Measurements from ENCODE around the gene IGF2BP1. TPM values are rescaled to one million over a fixed set of nuclear protein-coding genes. Genes with fewer than 3 reads are reported as not detected.
A peak's percentile ranks its signal among the peaks of the same experiment; 100 is the strongest.

IGF2BP1 gene
- total RNA-seq, 1 experiment from 2014 or later = 1.3 TPM

DNA sequence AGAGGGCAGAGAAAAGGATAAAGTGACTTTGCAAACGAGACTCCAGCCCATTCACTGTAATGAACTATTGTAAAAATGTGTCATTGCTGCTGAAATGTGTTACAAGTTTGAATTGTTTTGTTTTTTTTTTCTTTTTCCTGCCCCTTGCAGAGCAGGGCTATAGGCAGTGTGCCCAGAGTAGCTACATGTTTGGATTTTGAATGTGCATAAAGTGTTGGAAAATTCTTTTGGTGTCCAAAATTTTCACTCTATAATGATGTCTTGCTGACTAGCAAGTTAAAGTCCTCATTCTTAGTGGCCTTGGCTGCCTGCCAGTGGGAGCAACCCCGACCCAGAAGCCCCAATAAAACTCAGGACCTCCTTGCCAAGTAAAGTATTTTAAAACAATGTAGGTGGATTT is 66.5 kb downstream of the IGF2BP1 start:
- Histone ChIP-seq H3K4me1 (ENCODE audit: insufficient read depth, low read length) (peaks cover 5% of the 10 kb centered on the region; the same call in 1 of the 2 replicates), H3F3A (ENCODE audit: low read length, unreplicated experiment) (no peaks in the 10 kb centered on the region), H3K9me3 (ENCODE audit: low read length) (no peaks in the 10 kb centered on the region), H3K36me3 (ENCODE audit: low read depth, low read length) (no peaks in the 10 kb centered on the region), H3K79me2 (ENCODE audit: low read length) (no peaks in the 10 kb centered on the region), H3K27me3 (ENCODE audit: low read length) (no peaks in the 10 kb centered on the region), H3K9me2 (replicated peaks; ENCODE audit: low read length) (no peaks in the 10 kb centered on the region), H3K4me2 (ENCODE audit: low read length) (no peak overlapping the region), H3K9ac (ENCODE audit: low read length) (no peak overlapping the region), H2AFZ (ENCODE audit: low read length) (no peak overlapping the region), H3K27ac (ENCODE audit: low read length) (no peak overlapping the region), H3K4me3 (ENCODE audit: low read length) (no peak overlapping the region), H4K20me1 (ENCODE audit: low read length) (no peaks in the 10 kb centered on the region)
- ChIA-PET POLR2A (ENCODE audit: unreplicated experiment) (interaction anchor here (0.6 kb wide), 1 partner anchor 262 kb away, joined by 3 read pairs; no protein-coding TSS in a partner anchor), CTCF (no interaction called here)
- intact Hi-C loops (cut with micrococcal nuclease) = no loop called here
- no TSS peak for BruUV-seq (replicated peaks)
- no peak for ATAC-seq
- TF ChIP-seq EZH2phosphoT487 (IDR thresholded peaks at IDR 0.05; ENCODE audit: borderline replicate concordance, low read length) = no peak
- no peak for DNase-seq

- Histone ChIP-seq H3K9me2 (replicated peaks; ENCODE audit: low read length) (no peaks in the 10 kb centered on the region), H4K20me1 (ENCODE audit: low read length) (no peaks in the 10 kb centered on the region), H3K9ac (ENCODE audit: low read length) (no peak overlapping the region), H3K27me3 (ENCODE audit: low read length) (no peaks in the 10 kb centered on the region), H3F3A (ENCODE audit: low read length, unreplicated experiment) (no peaks in the 10 kb centered on the region), H3K79me2 (ENCODE audit: low read length) (no peaks in the 10 kb centered on the region), H3K4me1 (ENCODE audit: insufficient read depth, low read length) (peaks cover 10% of the 10 kb centered on the region; the same call in 1 of the 2 replicates), H3K4me3 (ENCODE audit: low read length) (no peak overlapping the region), H3K27ac (ENCODE audit: low read length) (no peak overlapping the region), H3K36me3 (ENCODE audit: low read depth, low read length) (no peaks in the 10 kb centered on the region), H3K4me2 (ENCODE audit: low read length) (no peak overlapping the region), H2AFZ (ENCODE audit: low read length) (no peak overlapping the region), H3K9me3 (ENCODE audit: low read length) (no peaks in the 10 kb centered on the region)
- no TSS peak for BruUV-seq (replicated peaks)
- CTCF ChIA-PET = no interaction called here
- ATAC-seq (no peak), DNase-seq (no peak)
- POLR2A ChIA-PET (ENCODE audit: unreplicated experiment) = no interaction called here
- no peak for TF ChIP-seq EZH2phosphoT487 (IDR thresholded peaks at IDR 0.05; ENCODE audit: borderline replicate concordance, low read length)
- no peak for TF ChIP-seq CTCF (conservative IDR thresholded peaks at IDR 0.05; ENCODE audit: low read depth, low read length)
- TF ChIP-seq EZH2 (IDR thresholded peaks at IDR 0.05; ENCODE audit: low read length, unreplicated experiment) = no peak
- intact Hi-C loops (cut with micrococcal nuclease) = no loop called here
These were observed 70.0 kb downstream of the IGF2BP1 start for GRCh38 chr17:49067163-49067562.

GRCh38 chr17:49069585-49070273 is 72.5 kb downstream of the IGF2BP1 start:
- POLR2A ChIA-PET (ENCODE audit: unreplicated experiment) = interaction anchor here (0.5 kb wide), 1 partner anchor 875 kb away, joined by 4 read pairs; no protein-coding TSS in a partner anchor
- Histone ChIP-seq H3K4me3 (ENCODE audit: low read length) (no peak overlapping the region), H3K79me2 (ENCODE audit: low read length) (no peaks in the 10 kb centered on the region), H3K9me3 (ENCODE audit: low read length) (no peaks in the 10 kb centered on the region), H3K9me2 (replicated peaks; ENCODE audit: low read length) (no peaks in the 10 kb centered on the region), H3K27ac (ENCODE audit: low read length) (no peak overlapping the region), H3K4me1 (ENCODE audit: insufficient read depth, low read length) (peaks cover 10% of the 10 kb centered on the region; the same call in 1 of the 2 replicates), H3K27me3 (ENCODE audit: low read length) (no peaks in the 10 kb centered on the region), H3K4me2 (ENCODE audit: low read length) (no peak overlapping the region), H3K36me3 (ENCODE audit: low read depth, low read length) (no peaks in the 10 kb centered on the region), H3F3A (ENCODE audit: low read length, unreplicated experiment) (no peaks in the 10 kb centered on the region), H3K9ac (ENCODE audit: low read length) (no peak overlapping the region), H2AFZ (ENCODE audit: low read length) (no peak overlapping the region), H4K20me1 (ENCODE audit: low read length) (no peaks in the 10 kb centered on the region)
- intact Hi-C loops (cut with micrococcal nuclease) = no loop called here
- peak; percentile 56 for DNase-seq
- CTCF ChIA-PET = interaction anchor here (0.7 kb wide), 1 partner anchor 67 kb away, joined by 6 read pairs; no protein-coding TSS in a partner anchor
- TF ChIP-seq EZH2phosphoT487 (IDR thresholded peaks at IDR 0.05; ENCODE audit: borderline replicate concordance, low read length) (no peak), EZH2 (IDR thresholded peaks at IDR 0.05; ENCODE audit: low read length, unreplicated experiment) (no peak), CTCF (conservative IDR thresholded peaks at IDR 0.05; ENCODE audit: low read depth, low read length) (no peak)
- no TSS peak for BruUV-seq (replicated peaks)
- peak; percentile 38 for ATAC-seq
